GM19238 (cell line): Measurements from ENCODE around the gene MAGEA8.
"Not testable (repeated sequence)": the region's sequence is repeated elsewhere in the genome, so short reads cannot be mapped to it uniquely, and the experiment has no call there.

ENCODE experiments used
- DNase-seq: peaks from one replicate; pipeline ENCODE4 v3.0.0; 2011; ENCODE audit warnings: low spot score; ENCODE audit not compliant: insufficient read length

The MAGEA8 gene

DNA sequence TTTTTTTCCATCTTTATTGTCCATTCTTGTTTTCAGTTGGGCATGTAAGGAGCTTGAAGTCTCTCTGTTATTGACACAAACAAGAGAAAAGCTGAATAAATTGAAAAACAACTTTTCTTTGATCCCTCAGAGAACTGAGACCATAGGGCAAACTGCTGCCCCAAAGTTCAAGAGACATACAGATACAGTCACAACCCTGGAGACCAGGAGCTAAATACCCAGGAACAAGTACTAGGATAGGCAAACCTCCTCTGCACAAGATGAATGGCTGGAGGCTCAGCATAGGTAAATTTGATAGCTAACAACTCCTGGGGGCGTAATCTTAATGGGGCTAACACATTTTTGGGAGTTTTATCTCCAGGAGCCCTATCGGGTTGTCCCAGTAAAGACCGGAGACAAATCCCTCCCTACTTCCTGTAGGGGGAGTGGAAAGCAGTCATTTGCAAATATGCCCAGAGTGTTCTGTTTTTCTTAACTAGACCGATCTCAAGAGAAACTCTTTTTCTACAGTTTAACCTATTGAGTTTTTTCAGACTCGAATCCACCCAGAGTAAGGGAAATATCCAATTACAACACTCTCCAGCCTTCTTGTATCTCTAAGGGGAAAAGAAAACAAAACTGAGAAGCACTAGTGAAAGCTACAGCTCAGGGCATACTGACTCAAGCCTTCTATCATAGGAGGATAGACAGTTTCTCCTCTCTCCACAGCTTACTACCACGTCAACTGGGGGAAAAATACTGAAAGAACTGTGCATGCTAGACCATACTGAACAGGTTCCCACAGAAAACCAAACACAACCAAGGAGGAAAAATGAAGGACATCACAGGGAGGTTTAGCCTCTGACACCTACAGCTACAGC is 23.1 kb downstream of the MAGEA8 start:
- DNase-seq = no peak

DNA sequence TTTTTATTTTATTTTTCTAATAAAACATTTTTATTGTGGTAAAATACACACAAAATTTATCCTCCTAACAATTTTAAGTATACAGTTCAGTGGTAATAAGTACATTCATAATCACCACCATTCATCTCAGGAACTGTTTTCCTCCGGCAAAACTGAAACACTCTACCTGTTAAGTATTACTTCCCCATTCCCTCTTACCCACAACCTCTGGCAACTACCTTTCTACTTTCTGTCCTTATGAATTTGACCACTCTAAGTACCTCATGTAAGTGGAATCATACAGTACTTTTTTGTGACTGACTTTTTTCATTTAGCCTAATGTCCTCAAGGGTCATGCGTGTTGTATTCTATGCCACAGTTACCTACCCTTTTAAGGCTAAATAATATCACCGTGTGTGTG is 27.3 kb downstream of the MAGEA8 start:
- no peak for DNase-seq

DNA sequence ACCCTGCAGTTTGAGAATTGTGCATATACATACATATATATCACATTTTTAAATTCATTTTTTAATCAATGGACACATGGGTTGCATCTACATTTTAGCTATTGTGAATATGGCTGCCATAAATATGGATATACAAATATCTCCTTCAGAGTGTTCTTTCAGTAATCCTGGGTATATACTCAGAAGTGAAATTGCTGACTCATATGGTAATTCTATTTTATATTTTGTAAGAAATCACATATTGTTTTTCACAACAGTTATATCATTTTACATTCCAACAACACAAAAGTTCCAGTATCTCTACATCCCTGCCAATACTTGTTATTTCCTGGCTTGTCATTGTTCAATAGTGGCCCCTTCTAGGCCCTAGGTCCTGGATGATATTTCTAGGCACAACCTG is 27.7 kb downstream of the MAGEA8 start:
- DNase-seq = no peak

DNA sequence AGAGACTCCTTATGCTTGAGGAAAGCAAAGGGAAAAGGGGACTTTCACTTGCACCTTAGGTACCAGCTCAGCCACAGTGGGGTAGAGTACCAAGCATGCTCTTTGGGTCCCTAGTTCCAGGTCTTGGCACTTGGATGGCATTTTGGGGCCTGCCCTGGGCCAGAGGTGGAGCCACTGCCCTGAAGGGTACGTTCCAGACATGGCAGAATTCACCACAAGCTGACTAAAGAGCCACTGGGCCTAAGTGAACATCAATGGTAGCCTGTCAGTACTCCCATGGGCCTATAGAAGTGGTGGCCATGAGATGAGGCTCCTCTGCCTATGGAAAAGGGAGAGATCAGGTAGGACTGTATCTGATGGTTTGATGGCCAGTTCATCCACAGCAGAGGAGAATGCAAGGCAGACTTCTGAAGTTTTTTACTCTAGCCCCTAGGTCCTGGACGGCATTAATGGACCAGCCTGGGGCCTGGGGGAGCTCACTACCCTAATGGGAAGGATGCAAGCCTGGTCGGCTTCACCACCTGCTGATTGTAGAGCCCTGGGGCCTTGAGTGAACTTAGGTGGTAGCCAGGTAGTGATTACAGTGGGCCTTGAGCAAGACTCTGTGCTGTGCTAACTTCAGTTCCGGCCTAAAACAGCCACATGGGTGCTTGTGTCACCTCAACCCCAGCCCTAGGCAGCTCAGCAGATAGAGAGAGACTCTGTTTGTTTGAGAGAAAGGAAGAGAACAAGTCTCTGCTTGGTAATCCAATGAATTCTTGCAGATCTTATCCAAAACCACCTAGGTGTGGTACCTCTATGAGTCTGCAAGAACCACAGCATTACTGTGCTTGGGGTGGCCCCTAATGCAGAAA is 28.6 kb downstream of the MAGEA8 start:
- no peak for DNase-seq

DNA sequence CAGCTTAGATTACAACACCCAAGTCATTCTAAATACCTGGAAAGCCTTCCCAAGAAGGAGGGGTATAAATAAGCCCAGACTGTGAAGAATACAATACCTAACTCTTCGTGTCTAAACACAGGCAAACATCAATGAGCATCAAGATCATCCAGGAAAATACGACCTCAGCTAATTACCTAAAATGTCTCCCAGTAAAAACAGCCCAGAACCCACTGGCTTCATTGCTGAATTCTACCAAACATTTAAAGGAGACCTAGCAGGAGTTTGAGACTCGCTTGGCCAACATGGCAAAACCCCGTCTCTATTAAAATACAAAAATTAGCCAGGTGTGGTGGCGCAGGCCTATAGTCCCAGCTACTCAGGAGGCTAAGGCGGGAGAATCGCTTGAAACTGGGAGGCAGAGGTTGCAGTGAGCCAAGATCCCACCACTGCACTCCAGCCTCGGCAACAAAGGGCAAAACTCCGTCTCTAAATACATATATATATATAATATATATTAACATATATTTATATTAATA is 29.3 kb downstream of the MAGEA8 start:
- DNase-seq = no peak

DNA sequence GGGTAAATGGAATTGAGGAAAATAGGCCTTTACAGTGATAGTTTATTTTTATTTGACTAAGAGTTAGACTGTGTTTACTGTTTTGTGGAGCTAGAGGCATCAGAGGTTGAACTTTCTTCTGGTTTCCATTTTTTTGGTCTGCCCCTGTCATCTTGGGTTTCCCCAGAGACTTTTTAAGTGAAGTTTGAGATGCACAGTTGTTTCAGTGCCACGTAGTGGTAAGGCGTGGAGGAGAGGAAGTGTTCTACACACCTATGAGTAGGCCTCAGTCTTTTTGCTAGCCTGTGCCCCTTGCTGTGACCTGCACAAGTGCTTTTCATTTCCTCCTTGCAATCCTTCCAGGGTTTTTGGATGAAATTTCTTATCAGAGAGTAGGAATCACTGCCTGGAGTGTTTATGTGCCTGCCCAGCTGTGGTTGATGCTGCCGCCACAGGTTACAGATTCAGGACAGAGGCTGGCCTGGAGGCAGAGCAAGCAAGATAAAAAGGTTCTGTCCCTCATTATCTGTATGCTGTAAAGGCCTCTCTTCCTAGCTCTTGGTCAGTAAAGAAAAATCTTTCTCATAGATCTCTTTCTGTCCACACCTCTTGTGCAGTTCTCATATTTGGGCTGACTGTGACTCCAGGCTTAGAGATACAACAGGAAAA is 35.9 kb downstream of the MAGEA8 start:
- no peak for DNase-seq

DNA sequence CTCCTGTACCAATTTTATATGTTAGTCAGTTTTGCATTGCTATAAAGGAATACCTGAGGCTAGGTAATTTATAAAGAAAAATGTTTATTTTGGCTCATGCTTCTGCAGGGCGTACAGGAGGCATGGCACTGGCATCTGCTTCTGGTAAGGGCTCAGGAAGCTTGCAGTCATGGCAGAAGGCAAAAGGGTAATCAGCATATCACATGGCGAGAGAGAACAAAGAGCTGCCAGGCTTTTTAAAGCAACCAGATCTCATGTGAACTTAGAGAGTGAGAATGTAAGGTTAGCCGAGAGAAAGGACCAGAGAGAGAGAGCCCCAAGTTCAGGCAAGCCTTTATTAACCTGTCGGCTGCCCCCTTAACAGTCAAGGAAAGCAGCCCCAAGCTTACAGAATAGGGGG is 42.9 kb downstream of the MAGEA8 start:
- DNase-seq = not testable (repeated sequence)

DNA sequence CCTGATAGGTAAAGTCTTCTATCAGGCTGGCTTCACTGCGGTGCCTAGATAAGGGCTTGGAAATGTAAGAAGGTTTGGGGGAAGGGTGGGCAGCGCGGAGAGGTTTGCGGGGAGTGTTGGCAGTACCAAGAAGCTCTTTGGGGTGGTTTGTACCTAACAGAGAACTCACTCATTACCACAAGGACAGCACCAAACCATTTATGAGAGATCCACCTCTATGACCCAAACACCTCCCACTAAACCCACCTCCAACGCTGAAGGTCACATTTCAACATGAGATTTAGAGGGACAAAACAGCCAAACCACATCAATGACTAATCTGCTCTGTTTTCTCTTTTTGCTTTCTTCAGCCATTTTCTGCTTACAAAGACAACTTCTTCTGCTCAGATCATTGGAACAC is 43.5 kb downstream of the MAGEA8 start:
- not testable (repeated sequence) for DNase-seq

DNA sequence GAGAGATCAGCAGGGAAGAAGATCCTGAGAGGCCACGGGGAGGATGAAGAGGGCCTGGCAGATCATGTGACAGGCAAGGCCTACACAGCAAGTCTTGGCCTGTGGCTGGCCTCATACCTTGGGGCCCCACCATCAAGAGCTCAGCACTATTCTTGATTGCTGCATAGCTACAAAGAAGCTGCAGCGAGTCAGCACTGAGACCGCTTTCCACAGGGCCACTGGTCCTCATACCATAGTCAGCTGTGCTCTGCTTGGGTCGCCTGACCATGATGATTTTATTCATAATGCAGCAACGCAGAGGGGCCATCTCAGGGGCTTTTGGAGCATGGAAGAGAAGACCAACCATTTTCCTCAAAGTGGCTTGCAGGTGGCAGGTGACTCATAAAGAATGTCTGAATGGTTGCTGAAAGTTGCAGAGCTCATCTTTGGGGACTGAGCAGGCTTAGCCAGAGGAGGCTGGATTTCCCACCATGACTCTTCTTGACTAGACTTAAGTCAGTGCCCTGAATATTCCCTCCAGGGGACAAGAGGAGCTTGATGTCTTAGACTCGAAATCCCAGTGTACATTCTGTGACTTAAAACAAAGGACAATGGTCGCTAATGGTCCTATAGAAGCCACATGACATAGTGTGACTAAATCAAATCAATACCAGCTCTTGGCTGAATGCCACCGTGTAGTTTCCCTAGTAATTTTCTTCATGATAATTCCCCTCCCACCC is 46.4 kb downstream of the MAGEA8 start:
- DNase-seq = not testable (repeated sequence)

DNA sequence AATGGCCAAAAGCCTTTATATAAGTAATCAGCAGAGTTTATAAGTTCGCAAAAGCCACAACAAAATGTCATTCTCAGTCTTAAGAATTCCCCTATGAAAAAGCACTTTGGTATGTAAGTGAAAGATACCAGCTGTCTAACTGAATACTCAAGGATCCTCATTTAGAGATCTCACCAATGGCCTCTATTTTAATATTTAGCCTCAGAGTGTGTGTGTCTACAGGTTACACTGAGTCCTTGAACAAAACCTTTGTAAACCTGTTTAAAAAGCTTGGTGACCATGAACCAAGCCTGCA is 46.9 kb downstream of the MAGEA8 start:
- not testable (repeated sequence) for DNase-seq

DNA sequence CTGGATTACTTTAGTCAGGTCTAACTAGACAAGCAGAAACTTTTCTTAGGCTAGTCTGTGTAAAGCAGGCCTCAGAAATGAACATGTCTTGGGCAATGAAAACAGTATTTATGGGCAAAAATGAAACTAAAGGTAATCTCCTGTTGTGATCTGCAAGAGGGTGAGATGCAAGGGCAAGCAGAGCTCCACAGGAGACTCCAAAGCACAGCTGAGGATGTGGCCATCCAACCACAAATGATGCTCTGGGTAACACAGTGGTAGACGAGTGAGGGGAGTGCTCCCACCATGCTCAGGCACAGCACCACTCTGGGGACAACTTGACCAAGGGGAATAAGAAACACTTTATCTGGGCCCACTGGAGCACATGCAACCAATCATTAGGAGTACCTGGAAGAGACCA is 47.7 kb downstream of the MAGEA8 start:
- DNase-seq = not testable (repeated sequence)

DNA sequence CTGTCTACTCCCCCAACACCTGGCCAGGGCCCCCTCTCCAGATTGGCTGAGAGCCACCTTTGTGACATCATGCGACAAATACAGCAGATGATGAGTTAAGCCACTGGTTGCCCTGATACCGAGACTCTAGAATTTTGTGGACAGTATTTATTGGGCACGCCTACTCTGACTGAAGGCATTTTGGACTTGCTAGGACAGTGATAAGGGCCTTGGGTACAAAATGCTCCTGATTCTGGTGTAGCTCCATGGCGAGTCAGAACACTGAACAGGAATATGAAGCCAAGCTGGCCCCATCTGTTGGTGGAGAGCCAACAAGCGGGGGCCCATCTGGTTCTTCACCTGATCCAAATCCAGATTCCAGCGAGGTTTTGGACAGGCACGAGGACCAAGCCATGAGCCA is 48.4 kb downstream of the MAGEA8 start, which contains the start of gene HSFX4:
Gene HSFX4, plus strand, starts transcription at position 174 of the 400 bp plus-strand sequence. Its CDS starts 72 bp downstream, at position 246.
- DNase-seq = not testable (repeated sequence)

DNA sequence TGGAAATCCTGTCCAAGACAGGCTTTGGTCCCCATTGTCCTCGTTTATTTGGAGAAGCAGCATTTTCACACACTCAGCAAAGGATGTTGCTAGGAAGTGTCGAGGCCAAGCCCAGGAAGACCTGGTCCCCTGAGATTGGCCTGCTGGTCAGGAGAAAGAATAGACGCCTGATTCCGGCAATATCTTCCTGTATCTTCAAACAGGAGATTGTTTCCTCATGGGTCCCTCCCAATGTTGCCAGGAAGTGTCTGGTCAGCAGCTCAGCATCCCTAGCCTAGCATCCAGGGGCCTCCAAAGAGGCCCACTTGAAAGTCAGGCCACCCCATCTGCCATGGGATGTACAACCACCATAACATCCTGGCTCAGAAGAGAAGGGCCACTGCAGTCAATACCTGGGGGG is 50.4 kb downstream of the MAGEA8 start:
- DNase-seq = not testable (repeated sequence)

DNA sequence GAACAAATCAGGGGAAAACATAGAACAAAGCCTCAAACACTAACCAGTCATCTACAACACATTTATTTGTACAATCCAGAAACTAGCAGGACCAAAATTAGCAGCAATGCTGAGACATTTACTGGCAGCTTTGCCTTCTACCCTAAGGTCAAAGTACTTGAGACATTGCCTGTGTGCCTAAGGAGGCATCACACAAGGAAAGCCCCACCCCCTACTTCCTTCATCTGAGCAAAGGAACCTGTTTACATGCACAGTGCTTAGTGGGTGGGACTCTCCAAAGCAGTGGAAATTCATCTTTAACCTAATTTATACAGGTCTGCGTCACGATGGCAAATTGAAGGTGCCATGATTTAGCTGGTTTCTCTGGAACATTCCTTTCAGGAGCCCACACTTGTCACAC is 51.2 kb downstream of the MAGEA8 start:
- not testable (repeated sequence) for DNase-seq

DNA sequence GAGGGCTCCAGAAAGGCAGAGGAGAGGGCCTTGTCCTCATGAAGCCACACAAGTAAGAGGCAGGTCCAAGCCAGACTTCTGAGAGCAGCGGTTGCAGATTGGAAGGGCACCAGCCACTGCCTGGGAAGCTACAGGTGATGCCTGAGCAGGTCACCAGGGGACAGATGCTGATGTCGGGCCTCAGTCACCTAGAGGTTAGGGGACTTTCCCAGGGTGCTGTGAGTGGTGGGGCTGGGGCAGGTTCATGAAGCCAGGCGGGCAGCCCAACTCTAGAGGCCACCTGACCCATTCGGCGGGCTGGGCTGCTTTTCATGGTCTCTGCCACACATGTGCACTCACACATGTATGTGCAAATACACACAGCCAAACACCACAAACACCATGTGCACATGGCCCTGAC is 52.0 kb downstream of the MAGEA8 start:
- DNase-seq = not testable (repeated sequence)

DNA sequence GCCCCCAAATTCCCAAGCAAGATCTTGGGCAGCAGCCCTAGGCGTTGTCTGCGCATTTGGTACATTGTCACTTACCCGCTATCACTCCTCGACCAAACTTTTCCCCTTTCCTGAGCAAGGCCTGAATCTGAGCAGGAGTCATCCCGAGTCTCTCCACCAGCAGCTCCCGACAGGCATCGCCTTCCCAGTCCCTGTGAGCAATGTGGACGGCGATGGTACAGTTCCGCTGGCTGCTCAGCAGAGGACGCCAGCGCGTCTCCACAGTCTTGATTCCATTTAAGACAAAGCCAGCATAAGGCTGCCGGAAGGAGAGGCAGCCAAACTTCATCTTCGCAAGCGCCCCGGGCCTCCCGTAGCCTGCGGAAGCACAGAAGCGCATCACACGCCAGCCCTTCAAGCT is 52.6 kb downstream of the MAGEA8 start:
- DNase-seq = not testable (repeated sequence)
